Measurements from ENCODE around the gene PARD6G.
A peak's percentile ranks its signal among the peaks of the same experiment; 100 is the strongest.
"Not testable (repeated sequence)": the region's sequence is repeated elsewhere in the genome, so short reads cannot be mapped to it uniquely, and the experiment has no call there.

PARD6G gene

DNA sequence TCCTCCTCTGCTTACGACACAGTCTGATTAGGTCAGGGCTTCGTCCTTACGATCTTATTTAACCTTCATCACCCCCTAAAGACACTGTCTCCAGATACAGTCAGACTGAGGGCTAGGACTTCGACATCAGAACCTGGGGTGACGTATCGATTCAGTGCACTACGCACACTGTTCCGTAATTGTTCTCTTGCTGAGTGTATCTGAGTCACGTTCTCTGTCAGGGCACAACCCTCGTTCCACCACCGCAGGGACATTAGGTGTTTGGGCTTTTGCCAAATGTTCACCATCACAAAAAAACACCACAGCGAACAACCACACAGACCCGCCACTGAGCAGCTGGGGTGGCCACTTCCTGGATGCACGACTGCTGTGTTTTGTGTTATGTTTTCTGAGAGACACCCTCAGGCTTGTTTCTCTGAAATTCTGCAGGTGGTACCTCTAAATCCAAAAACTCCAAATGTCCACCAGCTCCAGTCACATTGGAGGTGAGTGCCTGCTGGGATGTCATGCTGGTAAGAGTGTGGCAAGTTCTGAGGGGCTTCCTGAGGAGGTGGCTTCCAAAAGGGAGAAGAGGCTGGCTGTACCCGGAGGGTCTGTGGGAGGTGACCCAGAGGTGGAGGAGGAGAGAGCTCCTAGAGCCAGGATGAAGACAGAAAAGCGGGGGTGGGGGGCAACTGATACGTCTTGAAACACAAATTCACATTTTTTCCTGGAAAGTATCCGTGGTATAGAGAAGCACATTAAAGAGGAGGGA lies 71.7 kb downstream of the PARD6G start:
- peak in 1 of 2 donors; percentile 47 for DNase-seq (ENCODE audit: low read depth in 2 of 2, low spot score in 1 of 2)

DNA sequence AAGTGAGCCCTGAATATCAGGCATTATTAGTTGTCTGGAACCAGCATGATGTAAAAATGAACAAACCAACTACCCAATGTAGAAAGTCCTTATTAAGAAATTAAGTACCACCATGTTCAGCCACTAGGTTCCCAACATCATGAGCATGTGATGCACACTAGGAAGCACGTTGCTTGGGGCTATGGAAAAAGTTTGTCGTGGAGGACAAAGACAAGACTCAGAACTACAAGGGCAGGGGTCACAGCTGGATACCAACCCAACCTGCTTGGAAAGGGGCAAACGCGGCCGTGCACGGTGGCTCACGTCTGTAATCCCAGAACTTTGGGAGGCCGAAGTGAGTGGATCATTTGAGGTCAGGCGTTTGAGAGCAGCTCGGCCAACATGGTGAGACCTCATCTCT lies 74.3 kb downstream of the PARD6G start:
- DNase-seq (ENCODE audit: low read depth in 2 of 2, low spot score in 1 of 2): no peak

DNA sequence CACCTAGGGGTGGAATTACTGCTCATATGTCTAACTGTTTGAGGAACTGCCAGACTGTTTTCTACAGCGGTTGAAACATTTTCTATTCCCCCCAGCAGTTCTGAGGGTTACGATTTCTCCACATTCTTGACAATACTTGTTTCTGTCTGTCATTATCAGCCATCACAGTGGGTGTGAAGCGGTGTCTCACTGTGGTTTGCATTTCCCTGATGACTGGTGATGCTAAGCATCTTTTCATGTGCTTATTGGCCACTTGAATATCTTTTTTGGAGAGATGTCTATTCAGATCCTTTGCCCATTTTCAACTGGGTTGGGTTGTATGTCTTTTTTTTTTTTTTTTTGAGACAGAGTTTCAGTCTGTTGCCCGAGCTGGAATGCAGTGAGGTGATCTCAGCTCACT lies 75.3 kb downstream of the PARD6G start:
- DNase-seq (ENCODE audit: low read depth in 2 of 2, low spot score in 1 of 2): no peak

DNA sequence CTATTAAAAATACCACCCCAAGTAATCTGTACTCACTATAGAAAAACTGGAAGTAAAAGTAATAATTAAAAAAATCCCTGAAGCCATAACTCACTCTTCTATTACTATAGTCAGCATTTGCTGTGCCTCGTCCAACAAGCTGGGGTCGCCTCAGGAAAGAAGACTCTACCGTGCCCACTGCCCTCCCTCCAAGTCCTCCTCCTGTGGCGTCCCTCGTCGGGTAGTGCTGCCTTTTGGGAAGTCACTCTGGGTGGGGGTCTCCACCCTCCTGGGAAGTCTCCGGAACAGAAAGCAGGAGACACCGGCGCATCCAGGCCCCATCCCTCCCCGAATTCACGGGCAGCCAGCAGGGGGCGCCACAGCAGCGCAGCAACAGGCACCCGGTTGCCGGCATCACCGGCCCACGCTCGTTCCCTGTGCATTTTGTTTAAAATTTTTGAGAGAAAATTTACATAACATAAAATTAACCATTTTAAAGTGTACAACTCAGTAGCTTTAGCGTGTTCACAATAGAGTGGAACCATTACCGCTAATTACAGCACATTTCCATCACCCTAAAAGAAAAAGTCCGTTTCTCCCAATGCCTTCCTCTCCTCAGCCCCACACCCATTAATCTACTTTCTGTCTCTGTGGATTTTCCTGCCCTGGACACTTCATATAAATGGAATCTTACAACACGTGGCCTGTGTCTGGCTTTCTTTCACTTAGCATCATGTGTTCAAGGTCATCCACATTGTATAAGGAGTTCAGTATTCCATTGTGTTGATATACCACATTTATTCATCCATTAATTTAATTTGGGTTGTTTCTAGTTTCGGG lies 76.1 kb downstream of the PARD6G start:
- peak in 1 of 2 donors; percentile 20 for DNase-seq (ENCODE audit: low read depth in 2 of 2, low spot score in 1 of 2)

DNA sequence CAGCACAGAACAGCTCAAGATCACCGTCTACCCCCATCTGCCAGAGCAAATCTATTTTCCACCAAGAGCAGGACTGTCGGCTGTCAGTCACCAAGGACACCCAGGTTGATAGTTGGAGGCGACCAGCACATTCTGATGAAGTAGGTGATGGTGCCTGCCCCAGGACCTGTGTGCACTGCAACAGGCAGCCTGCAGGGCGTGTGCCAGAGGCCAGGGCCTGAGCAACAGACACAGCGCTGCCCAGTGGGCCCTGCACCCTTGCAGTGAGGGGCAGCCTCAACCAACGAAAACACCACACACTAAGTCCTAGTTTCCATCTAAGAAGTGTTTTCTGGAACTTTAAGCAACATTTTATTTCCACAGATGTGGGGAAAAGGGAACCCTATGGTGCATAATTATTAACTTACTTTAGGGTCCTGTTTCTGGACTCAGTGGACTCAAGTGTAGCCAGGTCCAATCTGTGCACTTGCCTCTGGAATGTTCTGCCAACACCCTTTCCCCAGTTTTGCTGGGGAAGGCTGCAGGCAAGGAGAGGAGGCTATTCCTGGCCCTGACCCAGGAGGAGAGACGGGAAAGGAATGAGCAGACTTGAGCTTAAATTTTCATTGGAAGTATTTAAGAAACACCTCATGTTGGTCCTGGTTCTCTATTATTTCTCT lies 76.8 kb downstream of the PARD6G start:
- no peak for DNase-seq (ENCODE audit: low read depth in 2 of 2, low spot score in 1 of 2)

DNA sequence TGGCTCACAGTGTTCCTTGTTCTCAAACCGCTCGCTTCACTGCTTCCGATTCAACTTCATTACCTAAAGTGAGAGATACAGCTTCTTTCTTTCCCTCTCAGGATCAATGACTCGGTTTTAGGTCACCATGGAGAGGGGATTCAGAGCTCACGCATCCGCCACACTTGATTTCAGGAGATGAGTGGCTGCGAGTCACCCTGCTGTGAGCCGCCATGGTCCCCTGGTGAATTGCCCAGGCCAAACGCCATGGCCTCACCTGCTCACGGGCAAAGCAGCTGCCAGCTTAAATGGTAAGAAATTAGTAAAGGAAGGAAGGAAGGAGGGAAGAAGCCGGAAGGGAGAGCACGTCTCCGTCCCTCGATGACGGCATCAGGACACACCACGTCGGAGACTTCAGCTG lies 77.7 kb downstream of the PARD6G start:
- DNase-seq (ENCODE audit: low read depth in 2 of 2, low spot score in 1 of 2): no peak

DNA sequence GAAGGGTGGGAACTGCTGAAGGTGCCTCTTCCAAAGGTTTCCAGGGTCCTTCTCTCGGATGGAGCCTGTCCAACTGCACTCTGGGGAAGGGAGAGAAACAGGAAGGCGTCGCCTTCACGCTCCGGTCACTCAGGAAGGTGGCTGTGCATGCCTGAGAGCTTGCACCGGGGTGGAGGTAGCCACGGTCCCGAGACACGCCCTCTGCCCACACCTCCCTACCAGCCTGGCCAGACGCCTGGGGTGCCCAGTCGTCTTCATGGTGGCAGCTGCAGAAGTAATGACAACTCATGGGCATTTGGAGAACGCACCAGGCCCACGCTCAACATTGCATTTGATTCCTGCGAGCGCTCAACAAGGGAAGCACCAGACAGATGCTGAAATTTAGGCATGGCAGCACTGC lies 78.3 kb downstream of the PARD6G start:
- no peak for DNase-seq (ENCODE audit: low read depth in 2 of 2, low spot score in 1 of 2)

DNA sequence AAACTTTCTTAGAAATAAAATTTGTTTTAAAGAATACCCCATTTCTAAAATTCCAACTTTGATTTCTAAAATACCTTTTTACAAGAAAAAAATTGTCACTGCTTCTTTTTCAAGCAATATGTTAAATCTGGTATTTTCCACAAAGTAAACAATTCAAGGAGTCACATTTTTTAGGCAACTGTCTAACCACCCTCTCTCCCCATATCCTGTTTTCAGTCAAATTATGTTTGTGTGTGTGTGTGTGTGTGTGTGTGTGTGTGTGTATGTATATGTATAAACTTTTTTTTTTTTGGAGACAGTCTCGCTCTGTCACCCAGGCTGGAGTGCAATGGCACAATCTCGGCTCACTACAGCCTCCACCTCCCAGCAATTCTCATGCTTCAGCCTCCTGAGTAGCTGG lies 79.0 kb downstream of the PARD6G start:
- no peak for DNase-seq (ENCODE audit: low read depth in 2 of 2, low spot score in 1 of 2)

DNA sequence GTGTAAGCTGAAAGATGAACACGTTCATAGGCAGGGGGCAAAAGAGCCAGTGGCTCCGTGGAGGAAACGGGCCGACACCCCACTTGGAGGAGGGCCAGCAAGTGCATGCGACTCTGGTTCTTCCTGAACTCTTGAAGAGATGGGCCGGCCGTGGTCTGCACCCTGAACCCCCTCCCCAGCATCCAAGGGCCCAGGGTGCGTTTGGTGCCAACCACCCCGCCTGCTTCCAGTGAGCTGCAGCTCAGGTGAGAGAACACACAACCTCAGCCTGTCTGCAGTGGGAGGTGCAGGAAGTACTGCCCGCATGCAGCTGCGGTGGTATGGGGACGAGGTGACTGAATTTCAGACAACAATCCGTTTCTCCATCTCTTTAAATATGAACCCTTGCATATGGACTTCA lies 79.4 kb downstream of the PARD6G start:
- no peak for DNase-seq (ENCODE audit: low read depth in 2 of 2, low spot score in 1 of 2)

DNA sequence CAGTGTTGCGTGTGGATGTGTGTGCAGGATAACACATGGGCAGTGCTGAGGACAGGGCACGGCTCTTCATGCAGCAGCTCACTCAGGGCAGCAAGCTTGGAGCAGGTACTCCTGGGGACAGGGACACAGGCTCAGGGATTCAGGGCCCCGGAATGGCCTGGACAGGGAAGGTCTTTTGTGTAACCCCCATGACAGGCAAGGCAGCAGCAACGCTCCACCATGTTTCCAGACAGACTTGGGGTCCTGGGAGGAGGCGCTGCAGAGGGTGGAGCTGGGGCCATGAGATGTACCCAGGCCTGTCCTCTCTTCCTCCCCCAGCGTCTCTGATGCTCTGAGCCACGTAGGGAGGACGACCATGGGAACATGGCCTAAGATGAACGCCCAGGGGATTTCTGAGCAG lies 80.0 kb downstream of the PARD6G start:
- DNase-seq (ENCODE audit: low read depth in 2 of 2, low spot score in 1 of 2): no peak

DNA sequence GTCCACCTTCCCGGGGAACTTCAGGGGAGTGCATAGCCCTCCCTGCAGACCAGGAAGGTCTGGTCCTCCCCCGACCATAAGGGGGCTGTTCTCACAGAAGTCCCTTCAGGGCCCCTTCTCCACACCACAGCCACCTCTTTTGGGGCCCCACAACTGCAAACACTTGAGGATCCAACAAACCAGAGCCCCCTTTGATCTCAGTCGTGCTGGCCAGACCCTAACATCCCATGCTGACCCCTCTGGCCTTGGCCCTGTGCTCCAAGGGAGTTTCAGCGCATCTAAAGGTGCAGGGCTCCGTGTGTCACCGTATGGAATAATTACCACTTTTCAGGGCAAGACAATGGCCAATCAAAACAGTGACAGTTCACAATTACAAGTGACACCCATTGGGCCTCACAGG lies 80.6 kb downstream of the PARD6G start:
- DNase-seq (ENCODE audit: low read depth in 2 of 2, low spot score in 1 of 2): no peak

DNA sequence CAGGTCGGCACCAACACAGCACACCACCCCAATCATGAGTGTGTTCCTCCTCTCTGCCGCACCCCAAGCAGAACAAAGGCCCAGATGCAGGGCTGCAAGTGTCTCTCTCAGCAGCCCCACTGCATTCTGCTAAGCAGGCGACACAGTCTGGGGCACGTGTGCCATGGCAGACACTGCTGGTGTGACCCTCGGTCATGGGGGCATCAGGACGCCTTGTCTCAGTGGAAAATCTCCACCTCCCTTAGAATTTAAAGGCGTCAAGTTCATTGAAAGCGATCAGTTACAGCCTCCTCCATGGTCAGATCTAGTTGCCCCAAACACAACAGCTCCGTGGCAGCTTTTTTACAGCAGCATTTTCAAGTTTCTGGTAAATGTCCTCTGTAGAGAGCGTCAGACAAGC lies 81.1 kb downstream of the PARD6G start:
- DNase-seq (ENCODE audit: low read depth in 2 of 2, low spot score in 1 of 2): no peak

DNA sequence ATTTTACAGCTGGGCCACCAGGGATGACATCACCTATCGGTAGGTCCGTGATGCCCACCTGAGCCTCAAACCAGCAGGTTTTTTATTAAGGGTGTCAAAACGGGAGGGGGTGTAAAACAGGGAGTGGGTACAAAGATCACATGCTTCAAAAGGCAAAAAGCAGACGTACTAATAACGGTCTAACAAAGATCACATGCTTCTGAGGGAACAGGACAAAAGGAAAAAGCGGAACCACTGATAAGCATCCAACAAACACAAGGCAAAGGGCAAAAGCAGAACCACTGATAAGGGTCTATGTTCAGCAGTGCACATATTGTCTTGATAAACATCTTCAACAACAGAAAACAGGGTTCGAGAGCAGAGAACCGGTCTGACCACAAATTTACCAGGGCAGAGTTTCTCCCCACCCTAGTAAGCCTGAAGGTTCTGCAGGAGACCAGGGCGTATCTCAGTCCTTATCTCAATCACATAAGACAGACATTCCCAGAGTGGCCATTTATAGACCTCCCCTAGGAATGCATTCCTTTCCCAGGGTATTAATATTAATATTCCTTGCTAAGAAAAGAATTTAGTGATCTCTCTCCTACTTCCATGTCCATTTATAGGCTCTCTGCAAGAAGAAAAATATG lies 82.5 kb downstream of the PARD6G start:
- not testable (repeated sequence) for DNase-seq (ENCODE audit: low read depth in 2 of 2, low spot score in 1 of 2)

DNA sequence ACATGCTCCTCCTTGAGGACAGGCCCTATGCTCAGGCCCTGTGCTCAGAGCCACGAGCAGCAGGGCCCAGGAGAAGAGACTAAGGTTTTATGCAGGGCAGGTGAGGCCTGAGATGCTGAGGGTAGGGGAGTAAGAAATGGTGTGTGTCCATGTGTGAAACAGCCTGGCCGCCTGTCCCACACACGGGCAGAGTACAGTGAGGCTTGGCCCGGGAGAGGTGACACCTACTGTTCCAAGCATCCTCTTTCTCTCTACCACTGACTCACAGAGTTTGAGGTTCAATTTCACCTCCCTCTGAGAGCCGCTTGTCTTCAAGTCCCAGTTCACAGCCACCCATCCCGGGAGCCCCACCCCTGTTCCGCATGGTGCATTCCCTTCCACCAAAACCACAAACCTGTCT lies 84.1 kb downstream of the PARD6G start:
- DNase-seq (ENCODE audit: low read depth in 2 of 2, low spot score in 1 of 2): no peak

DNA sequence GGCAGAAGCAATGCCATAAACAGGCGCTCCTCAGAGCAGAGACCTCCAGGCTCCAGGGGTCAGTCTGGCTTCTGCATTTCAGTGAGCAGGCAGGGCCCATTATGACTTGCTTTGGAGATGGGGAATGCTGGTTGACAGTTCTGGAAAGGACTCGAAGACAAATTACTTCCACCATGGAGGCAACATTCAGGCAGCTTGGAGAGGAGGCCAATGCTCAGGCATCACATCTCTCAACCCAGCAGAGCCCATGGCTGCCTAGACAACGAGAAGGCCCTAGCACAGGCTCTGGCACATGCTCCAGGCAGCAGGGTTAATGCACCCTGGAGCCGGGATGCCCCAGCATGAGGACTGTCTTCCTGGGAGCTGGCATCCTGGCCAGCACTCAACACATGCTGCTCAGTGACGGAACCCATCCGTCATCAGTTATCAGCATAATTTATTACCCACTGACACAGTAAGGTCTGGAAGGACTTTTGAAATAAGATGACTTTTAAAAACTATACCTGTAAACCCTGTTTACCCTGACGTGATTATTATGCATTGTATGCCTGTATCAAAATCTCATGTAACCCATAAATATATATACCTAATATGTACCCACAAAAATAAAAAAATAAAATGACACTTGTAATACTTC lies 85.4 kb downstream of the PARD6G start:
- no peak for DNase-seq (ENCODE audit: low read depth in 2 of 2, low spot score in 1 of 2)

DNA sequence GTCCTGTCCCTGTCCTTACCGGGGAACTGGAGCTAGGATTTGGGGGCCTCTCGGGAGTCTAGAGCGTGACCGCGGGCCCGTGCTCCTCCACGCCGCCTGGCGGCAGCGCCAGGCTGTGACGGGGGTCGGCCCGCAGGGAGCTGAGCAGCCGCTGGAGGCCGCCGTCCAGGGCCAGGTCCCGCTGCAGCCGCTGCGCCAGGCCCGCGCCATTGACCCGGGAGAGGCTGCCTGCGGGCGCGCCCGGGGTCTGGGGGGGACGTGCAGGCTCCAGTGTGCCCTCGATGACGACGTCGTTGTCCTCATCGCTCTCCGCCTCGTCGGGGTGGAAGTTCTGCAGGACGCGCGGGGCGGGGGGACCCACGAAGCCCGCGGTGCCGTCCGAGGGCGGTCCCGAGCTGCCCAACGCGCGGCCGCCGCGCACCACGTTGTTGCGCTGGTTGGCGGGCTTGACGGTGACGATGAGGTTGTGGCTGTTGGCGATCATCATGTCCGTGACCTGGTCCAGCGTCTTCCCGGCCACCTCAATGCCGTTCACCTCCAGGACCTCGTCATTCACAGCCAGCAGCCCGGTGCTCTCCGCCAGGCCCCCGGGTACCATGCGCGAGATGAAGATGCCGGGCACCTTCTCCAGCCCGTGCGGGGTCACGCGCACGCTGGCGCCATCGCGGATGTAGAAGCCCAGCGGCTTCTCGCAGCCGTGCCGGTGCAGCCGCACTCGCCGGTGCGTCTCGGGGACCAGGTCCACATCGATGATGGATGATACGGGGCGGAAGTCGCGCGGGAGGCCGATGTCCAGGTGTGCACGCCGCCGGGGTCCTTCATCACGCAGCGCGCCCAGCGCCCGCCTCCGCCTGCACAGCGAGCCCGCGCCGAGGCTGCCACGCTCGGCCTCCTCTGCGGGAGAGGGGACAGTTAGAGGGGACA lies 87.3 kb downstream of the PARD6G start:
- no peak for DNase-seq (ENCODE audit: low read depth in 2 of 2, low spot score in 1 of 2)

DNA sequence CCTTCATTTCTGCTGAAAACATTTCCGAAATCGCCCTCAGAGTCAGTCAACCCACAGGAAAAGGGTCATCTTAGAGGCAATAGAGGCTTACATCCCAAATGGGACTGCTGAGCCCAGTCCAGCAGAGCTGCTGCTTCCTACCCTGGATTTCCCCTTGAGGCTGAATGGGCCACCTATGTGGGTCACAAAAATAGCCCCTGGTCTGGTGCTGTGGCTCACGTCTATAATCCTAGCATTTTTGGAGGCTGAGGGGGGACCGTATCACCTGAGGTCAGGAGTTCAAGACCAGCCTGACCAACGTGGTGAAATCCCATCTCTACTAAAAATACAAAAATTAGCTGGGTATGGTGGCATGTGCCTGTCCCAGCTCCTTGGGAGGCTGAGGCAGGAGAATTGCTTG lies 88.9 kb downstream of the PARD6G start:
- no peak for DNase-seq (ENCODE audit: low read depth in 2 of 2, low spot score in 1 of 2)

DNA sequence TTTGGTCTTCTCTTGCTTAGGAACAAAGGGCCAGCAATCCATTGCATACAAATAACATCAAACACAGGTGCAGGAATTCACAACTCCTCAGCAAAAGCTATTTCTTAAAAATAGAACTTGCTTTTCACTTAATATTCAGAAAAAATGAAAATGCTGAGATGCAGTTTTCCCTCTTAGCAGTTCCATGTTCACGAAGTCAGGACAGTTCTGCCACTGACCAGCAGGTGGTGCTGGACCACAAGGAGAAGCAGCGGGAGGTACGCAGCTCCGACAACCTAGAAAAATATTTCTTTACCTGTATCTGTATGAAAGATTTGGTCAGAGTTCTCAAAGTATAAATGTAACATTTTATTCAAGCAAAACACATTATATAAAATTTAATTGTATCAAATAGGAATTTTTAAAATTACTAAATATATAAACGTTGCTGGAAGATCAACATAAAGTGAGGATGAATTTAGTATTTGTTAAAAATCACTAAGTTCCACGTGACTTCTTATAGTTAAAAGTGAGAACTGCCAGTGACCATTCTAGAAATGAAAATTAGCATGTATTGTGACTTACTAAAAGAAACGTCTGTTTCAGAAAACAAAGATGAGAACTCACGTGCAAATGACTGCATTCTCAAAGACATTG lies 89.5 kb downstream of the PARD6G start:
- DNase-seq (ENCODE audit: low read depth in 2 of 2, low spot score in 1 of 2): peak; percentile 27 to 55

DNA sequence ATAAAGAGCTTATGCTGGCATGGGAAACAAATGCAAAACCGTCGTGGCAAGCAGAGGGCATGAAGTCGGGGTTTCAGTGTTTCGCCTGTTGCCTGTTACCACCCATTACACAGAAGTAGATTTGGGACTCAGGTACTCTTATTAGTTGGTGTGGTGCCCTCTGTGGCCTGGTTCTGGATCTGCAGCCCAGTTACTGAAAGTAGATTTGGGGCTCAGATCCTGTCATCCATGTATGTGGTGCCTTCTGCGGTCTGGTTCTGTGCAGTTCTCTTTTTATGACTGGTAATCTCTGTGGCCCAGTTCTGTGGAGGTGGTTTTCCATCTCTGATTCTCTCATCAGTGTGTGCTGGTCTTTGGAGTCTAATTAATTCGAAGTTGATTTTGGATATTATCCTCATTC lies 93.0 kb downstream of the PARD6G start:
- no peak for DNase-seq (ENCODE audit: low read depth in 2 of 2, low spot score in 1 of 2)

DNA sequence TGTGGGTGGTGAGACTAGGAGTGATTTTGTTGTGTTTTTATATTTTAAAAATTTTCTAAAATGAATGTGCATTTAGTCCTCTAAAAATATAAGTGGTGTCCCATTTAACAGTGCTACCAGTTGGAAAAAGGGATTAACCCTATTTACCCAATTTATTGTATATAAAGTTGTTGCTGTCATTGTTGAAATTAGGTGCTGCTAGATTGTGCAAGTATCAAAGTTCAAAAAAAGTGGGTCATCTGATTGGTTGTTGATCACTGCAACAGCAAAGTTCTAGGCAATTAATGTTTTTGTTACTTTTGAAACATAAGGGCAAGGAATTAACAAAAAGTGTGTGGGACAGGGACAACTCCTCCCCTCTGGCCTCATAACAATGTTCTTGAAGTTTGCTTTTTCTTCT lies 97.6 kb downstream of the PARD6G start:
- no peak for DNase-seq (ENCODE audit: low read depth in 2 of 2, low spot score in 1 of 2)
